A673 (cell line): Measurements from ENCODE around the gene LRGUK. TPM values are rescaled to one million over a fixed set of nuclear protein-coding genes. Genes with fewer than 3 reads are reported as not detected.

Experiments used
- BruUV-seq: library from RNA; stranded (reverse); fragments of 400-500 nt; replicated peaks from 2 replicates; lab custom pipeline; 2021; lab: Mats Ljungman, UMichigan
- CTCF ChIA-PET: fragments of 300-600 bp; sonication (Branson Sonifier 250); formaldehyde crosslinking; loops from one replicate; lab custom pipeline; 2022; ENCODE audit warnings: antibody characterized with exemption; lab: Charles Lee
- POLR2A ChIA-PET: fragments of 300-600 bp; sonication (Branson Sonifier 250); formaldehyde crosslinking; loops from one replicate; lab custom pipeline; 2022; ENCODE audit warnings: antibody characterized with exemption; ENCODE audit not compliant: low non-redundant PET; lab: Charles Lee
- DNase-seq: peaks from one replicate; pipeline ENCODE4 v3.0.0-alpha.2; 2015; ENCODE audit warnings: low spot score
- H3K27ac ChIP-seq: fragments of 200-600 bp; sonication (generic); 2 replicates; pipeline ENCODE4 v1.5.1; 2016; ENCODE audit warnings: mixed run types, low read depth, mild to moderate bottlenecking, mixed read lengths, antibody characterized with exemption, low read length; ENCODE audit not compliant: poor library complexity, severe bottlenecking
- H3K27me3 ChIP-seq: fragments of 200-600 bp; sonication (generic); replicated peaks from 2 replicates; pipeline ENCODE4 v1.6.1; 2017; ENCODE audit warnings: mixed run types, low read depth, mild to moderate bottlenecking, mixed read lengths, antibody characterized with exemption, low read length; ENCODE audit not compliant: insufficient read depth, poor library complexity
- H3K36me3 ChIP-seq: fragments of 200-600 bp; sonication (generic); 2 replicates; pipeline ENCODE4 v1.6.1; 2016; ENCODE audit warnings: mixed run types, mild to moderate bottlenecking, mixed read lengths, antibody characterized with exemption, low read length; ENCODE audit not compliant: insufficient read depth, poor library complexity, severe bottlenecking
- H3K4me1 ChIP-seq: fragments of 200-600 bp; sonication (generic); 2 replicates; pipeline ENCODE4 v1.6.1; 2017; ENCODE audit warnings: mixed run types, mild to moderate bottlenecking, mixed read lengths, antibody characterized with exemption, low read length; ENCODE audit not compliant: insufficient read depth, poor library complexity, severe bottlenecking
- H3K4me3 ChIP-seq: fragments of 200-600 bp; sonication (generic); 2 replicates; pipeline ENCODE4 v1.5.1; 2016; ENCODE audit warnings: low read depth, mixed run types, mild to moderate bottlenecking, mixed read lengths, low read length; ENCODE audit not compliant: poor library complexity, severe bottlenecking
- H3K9me3 ChIP-seq: fragments of 200-600 bp; sonication (generic); 2 replicates; pipeline ENCODE4 v1.6.1; 2016; ENCODE audit warnings: mixed run types, low read depth, mild to moderate bottlenecking, mixed read lengths, antibody characterized with exemption, low read length; ENCODE audit not compliant: poor library complexity, severe bottlenecking
- CTCF ChIP-seq: fragments of 300-800, 200-600 bp; sonication (generic); conservative IDR thresholded peaks from 2 replicates; pipeline ENCODE4 v1.5.1; 2017; ENCODE audit warnings: low read depth, mild to moderate bottlenecking, antibody characterized with exemption, low read length, moderate library complexity, mixed read lengths
- EZH2 ChIP-seq: fragments of 200-600 bp; sonication (generic); IDR thresholded peaks from 2 replicates; pipeline ENCODE4 v1.6.1; 2017; ENCODE audit warnings: borderline replicate concordance, low read depth, mild to moderate bottlenecking, mixed read lengths, antibody characterized with exemption, low read length; ENCODE audit not compliant: poor library complexity, severe bottlenecking
- intact Hi-C: fragments of 100-400 bp; cut with micrococcal nuclease; formaldehyde crosslinking; loops from one replicate; pipeline ENCODE4 v1.10.0; 2022; ENCODE audit not compliant: unreplicated experiment
- total RNA-seq: library from RNA; stranded (reverse); gene quantifications from 2 replicates; pipeline ENCODE4 v1.2.3, GENCODE V29; 2021

Gene LRGUK
- total RNA-seq, 1 experiment from 2014 or later: 0.54 TPM

- no peaks in the 10 kb centered on the region for H3K36me3 ChIP-seq
- H3K27ac ChIP-seq: no peak overlapping the region
- DNase-seq: no peak
- intact Hi-C loops: no loop called here
- ChIA-PET CTCF (interaction anchor here (0.6 kb wide), 1 partner anchor 174 kb away, joined by 6 read pairs; no protein-coding TSS in a partner anchor), POLR2A (no interaction called here)
- no peak for TF ChIP-seq CTCF
- no peak for TF ChIP-seq EZH2
- BruUV-seq: no TSS peak
- H3K27me3 ChIP-seq: peaks cover 6% of the 10 kb centered on the region
- no peak overlapping the region for H3K4me3 ChIP-seq
- no peaks in the 10 kb centered on the region for H3K9me3 ChIP-seq
- H3K4me1 ChIP-seq: no peaks in the 10 kb centered on the region
Measured at GRCh38 chr7:134189559-134189958, 62.4 kb downstream of the LRGUK start.

- no peak overlapping the region for H3K27ac ChIP-seq
- CTCF ChIA-PET: no interaction called here
- intact Hi-C loops: no loop called here
- no peak overlapping the region for H3K4me3 ChIP-seq
- no peaks in the 10 kb centered on the region for H3K36me3 ChIP-seq
- POLR2A ChIA-PET: no interaction called here
- H3K4me1 ChIP-seq: no peaks in the 10 kb centered on the region
- no peaks in the 10 kb centered on the region for H3K9me3 ChIP-seq
- peaks cover 6% of the 10 kb centered on the region for H3K27me3 ChIP-seq
- no peak for DNase-seq
- TF ChIP-seq EZH2 (no peak), CTCF (no peak)
- no TSS peak for BruUV-seq
Measured at GRCh38 chr7:134191876-134192275, 64.7 kb downstream of the LRGUK start.

GRCh38 chr7:134193240-134193639 is 66.1 kb downstream of the LRGUK start:
- Histone ChIP-seq H3K4me3 (no peak overlapping the region), H3K27me3 (peaks cover 6% of the 10 kb centered on the region), H3K9me3 (no peaks in the 10 kb centered on the region), H3K27ac (no peak overlapping the region), H3K4me1 (no peaks in the 10 kb centered on the region), H3K36me3 (no peaks in the 10 kb centered on the region)
- POLR2A ChIA-PET: no interaction called here
- intact Hi-C loops: no loop called here
- TF ChIP-seq CTCF: no peak
- no TSS peak for BruUV-seq
- CTCF ChIA-PET: no interaction called here
- no peak for DNase-seq
